ENCODE results near the gene SEC61A2. TPM values are rescaled to one million over a fixed set of nuclear protein-coding genes. Genes with fewer than 3 reads are reported as not detected.

The SEC61A2 gene
- 4.9 and 6.8 TPM in 2 replicates for total RNA-seq (2021)
- percentile 63 among the genes with signal in this experiment for Bru-seq, nascent RNA
- BruChase-seq, experiment 1, labeled RNA remaining after a 2-hour chase = percentile 72 among the genes with signal in this experiment
- percentile 63 among the genes with signal in this experiment for BruChase-seq, experiment 2, labeled RNA remaining after a 6-hour chase
- long read RNA-seq, partial matches to known transcripts = 4 of 12 reads
- long read RNA-seq, other reads (novel, unspliced or antisense) = 6 of 12 reads

DNA sequence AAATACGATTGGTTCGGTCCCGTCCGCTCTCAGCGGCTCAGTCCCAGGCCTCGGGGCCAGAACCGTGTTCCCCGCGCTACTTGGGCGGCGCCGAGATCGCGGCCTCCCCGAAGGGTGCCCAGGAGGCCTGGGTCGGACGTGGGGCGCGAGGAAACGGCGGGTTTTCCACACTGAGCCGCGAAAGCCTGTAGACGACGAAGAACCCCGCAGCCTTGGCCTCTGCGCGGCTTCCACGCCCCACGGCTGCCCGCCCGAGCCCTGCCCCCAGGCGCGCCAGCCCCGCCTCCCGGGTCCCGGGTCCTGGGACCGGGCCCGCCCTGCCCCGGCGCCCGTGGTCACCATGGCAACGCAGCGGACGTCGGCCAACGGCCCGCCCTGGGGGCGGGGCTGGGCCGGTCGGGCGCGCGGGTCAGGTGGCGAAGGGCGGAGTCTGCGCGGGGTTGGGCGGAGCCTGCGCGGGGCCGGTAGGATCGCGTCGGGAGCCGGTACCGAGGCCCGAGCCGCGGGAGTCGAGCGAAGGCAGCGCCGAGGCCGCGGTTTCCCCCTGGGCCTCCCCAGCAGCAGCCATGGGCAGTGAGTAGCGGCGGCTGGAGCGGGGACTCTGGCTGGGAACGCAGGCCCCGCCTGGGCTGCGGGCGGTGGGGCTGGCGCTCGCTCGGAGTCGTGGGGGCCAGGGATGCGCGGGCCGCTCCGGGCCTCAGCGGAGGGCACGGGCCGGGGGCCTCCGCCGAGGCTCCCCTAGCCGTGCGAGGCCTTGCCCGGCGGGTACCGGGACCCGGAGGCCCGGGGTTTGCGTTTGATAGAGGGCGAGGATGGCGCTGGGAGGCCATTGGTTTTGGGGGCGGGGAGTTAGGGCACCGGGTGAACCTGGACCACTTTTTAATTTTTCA lies at the start of gene SEC61A2:
TSS of gene SEC61A2 (plus strand) at position 456 of the 890 bp plus-strand sequence. CDS start at position 567, 111 bp downstream.
- peak within 1 kb of the TSS; percentile 92 for H3K4me2 ChIP-seq
- H3K9me3 ChIP-seq (ENCODE audit: insufficient read depth, low read depth) = no peaks in the 10 kb centered on the region
- no peaks in the 10 kb centered on the region for H3F3A ChIP-seq (ENCODE audit: insufficient read depth, low read depth)
- intact Hi-C loops (cut with micrococcal nuclease; ENCODE audit: unreplicated experiment) = loop anchor here (5.0 kb wide), 1 partner anchor 62 kb away; the partner anchor contains the start of gene DHTKD1
- no peaks in the 10 kb centered on the region for H3K4me1 ChIP-seq (replicated peaks; ENCODE audit: insufficient read depth)
- no peaks in the 10 kb centered on the region for H4K20me1 ChIP-seq (ENCODE audit: insufficient read depth)
- H3K79me2 ChIP-seq (ENCODE audit: low read depth) = 0 out of 2 replicates have a peak, but pooled peaks cover 5% of the 10 kb centered on the region
- ChIA-PET CTCF (no interaction called here), POLR2A (ENCODE audit: unreplicated experiment) (interaction anchor here (0.6 to 0.7 kb wide), 3 partner anchors 95 to 351 kb away, joined by 4 to 9 read pairs (median 7); no protein-coding TSS in a partner anchor)
- no peaks in the 10 kb centered on the region for H3K27me3 ChIP-seq (ENCODE audit: insufficient read depth, low read depth)
- H2AFZ ChIP-seq = peak within 1 kb of the TSS; percentile 92
- peak; percentile 67 to 98 for DNase-seq
- H3K27ac ChIP-seq = peak within 1 kb of the TSS; percentile 60
- peak within 1 kb of the TSS; percentile 79 for H3K4me3 ChIP-seq
- H3K9me2 ChIP-seq (ENCODE audit: insufficient read depth) = no peaks in the 10 kb centered on the region
- H3K36me3 ChIP-seq (ENCODE audit: low read depth) = no peaks in the 10 kb centered on the region
- BruUV-seq (replicated peaks) = no TSS peak
- TF ChIP-seq, protein P1, sequence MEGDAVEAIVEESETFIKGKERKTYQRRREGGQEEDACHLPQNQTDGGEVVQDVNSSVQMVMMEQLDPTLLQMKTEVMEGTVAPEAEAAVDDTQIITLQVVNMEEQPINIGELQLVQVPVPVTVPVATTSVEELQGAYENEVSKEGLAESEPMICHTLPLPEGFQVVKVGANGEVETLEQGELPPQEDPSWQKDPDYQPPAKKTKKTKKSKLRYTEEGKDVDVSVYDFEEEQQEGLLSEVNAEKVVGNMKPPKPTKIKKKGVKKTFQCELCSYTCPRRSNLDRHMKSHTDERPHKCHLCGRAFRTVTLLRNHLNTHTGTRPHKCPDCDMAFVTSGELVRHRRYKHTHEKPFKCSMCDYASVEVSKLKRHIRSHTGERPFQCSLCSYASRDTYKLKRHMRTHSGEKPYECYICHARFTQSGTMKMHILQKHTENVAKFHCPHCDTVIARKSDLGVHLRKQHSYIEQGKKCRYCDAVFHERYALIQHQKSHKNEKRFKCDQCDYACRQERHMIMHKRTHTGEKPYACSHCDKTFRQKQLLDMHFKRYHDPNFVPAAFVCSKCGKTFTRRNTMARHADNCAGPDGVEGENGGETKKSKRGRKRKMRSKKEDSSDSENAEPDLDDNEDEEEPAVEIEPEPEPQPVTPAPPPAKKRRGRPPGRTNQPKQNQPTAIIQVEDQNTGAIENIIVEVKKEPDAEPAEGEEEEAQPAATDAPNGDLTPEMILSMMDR (conservative IDR thresholded peaks at IDR 0.05) = no peak
- TF ChIP-seq EZH2 (IDR thresholded peaks at IDR 0.05; ENCODE audit: low read depth) = no peak

DNA sequence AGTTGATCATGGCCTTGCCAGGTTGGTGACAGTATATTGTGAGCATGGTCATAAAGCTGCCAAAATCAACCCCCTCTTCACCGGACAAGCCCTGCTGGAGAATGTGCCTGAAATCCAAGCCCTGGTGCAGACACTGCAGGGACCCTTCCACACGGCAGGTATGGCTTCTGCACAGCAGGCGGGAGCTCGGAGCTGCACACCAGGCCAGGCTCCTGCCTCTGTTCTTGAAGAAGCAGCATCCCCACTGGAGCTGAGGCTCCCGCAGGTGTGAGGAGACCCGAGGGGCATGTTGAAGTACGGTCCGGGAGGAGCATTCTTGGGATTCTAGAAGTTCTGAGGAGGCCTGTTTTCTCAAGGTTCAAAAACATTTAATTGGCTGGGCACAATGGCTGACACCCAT lies 48.0 kb upstream of the SEC61A2 start:
- CTCF ChIA-PET = interaction anchor here (0.6 kb wide), 1 partner anchor 39 kb away, joined by 4 read pairs; no protein-coding TSS in a partner anchor
- no peaks in the 10 kb centered on the region for H3K36me3 ChIP-seq (ENCODE audit: low read depth)
- no peaks in the 10 kb centered on the region for H3K27me3 ChIP-seq (ENCODE audit: insufficient read depth, low read depth)
- no peaks in the 10 kb centered on the region for H3K4me1 ChIP-seq (replicated peaks; ENCODE audit: insufficient read depth)
- H3K9me2 ChIP-seq (ENCODE audit: insufficient read depth) = no peaks in the 10 kb centered on the region
- H3K79me2 ChIP-seq (ENCODE audit: low read depth) = no peaks in the 10 kb centered on the region
- POLR2A ChIA-PET (ENCODE audit: unreplicated experiment) = no interaction called here
- TF ChIP-seq, protein P1 (conservative IDR thresholded peaks at IDR 0.05) = no peak
- no peak for TF ChIP-seq EZH2 (IDR thresholded peaks at IDR 0.05; ENCODE audit: low read depth)
- no TSS peak for BruUV-seq (replicated peaks)
- no peak overlapping the region for H3K4me3 ChIP-seq
- no peaks in the 10 kb centered on the region for H4K20me1 ChIP-seq (ENCODE audit: insufficient read depth)
- intact Hi-C loops (cut with micrococcal nuclease; ENCODE audit: unreplicated experiment) = no loop called here
- DNase-seq = no peak
- no peak overlapping the region for H2AFZ ChIP-seq
- no peaks in the 10 kb centered on the region for H3F3A ChIP-seq (ENCODE audit: insufficient read depth, low read depth)
- H3K4me2 ChIP-seq = no peak overlapping the region
- H3K27ac ChIP-seq = no peak overlapping the region
- no peaks in the 10 kb centered on the region for H3K9me3 ChIP-seq (ENCODE audit: insufficient read depth, low read depth)

DNA sequence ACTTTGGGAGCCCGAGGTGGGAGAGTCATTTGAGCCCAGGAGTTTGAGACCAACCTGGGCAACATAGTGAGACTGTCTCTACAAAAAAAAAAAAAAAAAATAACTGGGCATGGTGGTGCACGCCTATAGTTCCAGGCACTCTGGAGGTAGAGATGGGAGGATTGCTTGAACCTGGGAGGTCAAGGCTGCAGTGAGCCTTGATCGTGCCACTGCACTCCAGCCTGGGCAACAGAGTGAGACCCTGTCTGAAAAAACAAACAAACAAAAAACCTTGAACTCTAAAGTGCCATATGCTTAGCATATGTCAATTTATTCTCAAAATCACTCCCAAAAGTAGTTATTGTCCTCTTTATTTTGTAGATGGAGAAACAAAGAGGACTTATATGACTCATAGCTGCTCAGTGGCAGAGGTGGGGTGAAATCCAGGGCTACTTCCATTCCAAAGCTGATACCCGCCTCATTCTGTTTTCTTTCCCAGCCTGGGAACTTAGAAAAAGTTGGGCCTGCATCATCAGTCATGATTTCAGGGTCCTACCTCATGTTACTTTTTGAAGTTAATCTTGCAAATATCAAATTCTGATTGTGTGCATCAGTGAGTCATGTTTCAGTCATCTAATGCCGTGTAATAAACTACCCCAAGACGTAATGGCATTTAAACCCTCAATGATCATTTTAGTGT lies 47.5 kb upstream of the SEC61A2 start:
- CTCF ChIA-PET = interaction anchor here (0.6 kb wide), 1 partner anchor 40 kb away, joined by 4 read pairs; no protein-coding TSS in a partner anchor
- no peak overlapping the region for H3K4me2 ChIP-seq

More for the DNA sequence above, 47.5 kb upstream of the SEC61A2 start:
- no peak overlapping the region for H3K27ac ChIP-seq
- DNase-seq = no peak
- no peaks in the 10 kb centered on the region for H3K9me3 ChIP-seq (ENCODE audit: insufficient read depth, low read depth)
- H3K4me3 ChIP-seq = no peak overlapping the region
- POLR2A ChIA-PET (ENCODE audit: unreplicated experiment) = no interaction called here
- no peaks in the 10 kb centered on the region for H3K9me2 ChIP-seq (ENCODE audit: insufficient read depth)
- no peaks in the 10 kb centered on the region for H3K36me3 ChIP-seq (ENCODE audit: low read depth)
- H3K4me1 ChIP-seq (replicated peaks; ENCODE audit: insufficient read depth) = no peaks in the 10 kb centered on the region
- H4K20me1 ChIP-seq (ENCODE audit: insufficient read depth) = no peaks in the 10 kb centered on the region
- no TSS peak for BruUV-seq (replicated peaks)
- TF ChIP-seq EZH2 (IDR thresholded peaks at IDR 0.05; ENCODE audit: low read depth) = no peak
- TF ChIP-seq, protein P1 (conservative IDR thresholded peaks at IDR 0.05) = no peak
- H3K27me3 ChIP-seq (ENCODE audit: insufficient read depth, low read depth) = no peaks in the 10 kb centered on the region
- H2AFZ ChIP-seq = no peak overlapping the region
- H3K79me2 ChIP-seq (ENCODE audit: low read depth) = no peaks in the 10 kb centered on the region
- H3F3A ChIP-seq (ENCODE audit: insufficient read depth, low read depth) = no peaks in the 10 kb centered on the region
- intact Hi-C loops (cut with micrococcal nuclease; ENCODE audit: unreplicated experiment) = no loop called here
